Glutamatergic neuron (in vitro differentiated cells): ENCODE results near the gene SUB1. TPM values are rescaled to one million over a fixed set of nuclear protein-coding genes. Genes with fewer than 3 reads are reported as not detected.

ENCODE experiments used
- DNase-seq: peaks from one replicate; pipeline ENCODE4 v3.0.0; 2022
- H3K27ac Mint-ChIP-seq: one replicate; pipeline ENCODE4 v1.8.0; 2020; ENCODE audit warnings: mild to moderate bottlenecking, mixed read lengths, inconsistent platforms; ENCODE audit not compliant: unreplicated experiment
- H3K27me3 Mint-ChIP-seq: one replicate; pipeline ENCODE4 v1.8.0; 2020; ENCODE audit warnings: mild to moderate bottlenecking, moderate library complexity, mixed read lengths, inconsistent platforms; ENCODE audit not compliant: unreplicated experiment
- H3K36me3 Mint-ChIP-seq: one replicate; pipeline ENCODE4 v1.8.0; 2020; ENCODE audit warnings: mild to moderate bottlenecking, mixed read lengths, inconsistent platforms; ENCODE audit not compliant: unreplicated experiment
- H3K4me1 Mint-ChIP-seq: one replicate; pipeline ENCODE4 v1.8.0; 2020; ENCODE audit warnings: mild to moderate bottlenecking, low read depth, mixed read lengths, inconsistent platforms; ENCODE audit not compliant: unreplicated experiment
- H3K4me3 Mint-ChIP-seq: one replicate; pipeline ENCODE4 v1.8.0; 2020; ENCODE audit warnings: mild to moderate bottlenecking, mixed read lengths, inconsistent platforms; ENCODE audit not compliant: unreplicated experiment
- H3K9me3 Mint-ChIP-seq: one replicate; pipeline ENCODE4 v1.8.0; 2020; ENCODE audit warnings: mild to moderate bottlenecking, moderate library complexity, mixed read lengths, inconsistent platforms; ENCODE audit not compliant: unreplicated experiment
- CTCF ChIP-seq: fragments of 200-600 bp; sonication (generic); IDR thresholded peaks from one replicate; pipeline ENCODE4 v1.5.0; 2021; ENCODE audit not compliant: partially characterized antibody, unreplicated experiment
- total RNA-seq: library from RNA; stranded (reverse); fragmentation: NEBNext Ultra II Directional; extraction: Animal tissue kit (Norgen Biotek cat#: 25700); gene quantifications from one replicate; pipeline ENCODE4 v1.2.1, GENCODE V29; 2021; ENCODE audit not compliant: unreplicated experiment

The SUB1 gene
- total RNA-seq, 1 donor from 2014 or later, result 172 TPM

DNA sequence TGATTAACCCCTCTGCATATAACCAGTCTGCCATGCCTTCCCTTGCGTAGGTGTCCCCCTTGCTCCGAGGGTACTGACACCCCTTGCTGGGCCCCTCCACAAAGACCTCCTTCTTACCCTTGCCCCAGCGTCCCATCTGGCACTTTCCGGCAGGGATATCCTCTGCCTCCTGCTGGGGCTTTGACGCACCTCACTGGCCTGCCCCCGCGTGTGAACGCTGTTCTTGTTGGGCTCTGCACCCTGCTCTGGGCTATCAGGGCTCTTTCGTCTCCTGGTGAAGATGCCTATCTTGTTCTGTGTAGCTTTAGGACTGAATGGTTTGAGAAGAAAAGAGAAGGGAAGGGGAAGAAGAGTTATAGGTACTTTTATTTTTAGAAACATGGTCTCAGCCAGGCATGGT lies 53.0 kb downstream of the SUB1 start:
- Mint-ChIP-seq H3K27ac (no peak overlapping the region), H3K4me3 (no peak overlapping the region), H3K4me1 (no peaks in the 10 kb centered on the region), H3K27me3 (peaks cover 9% of the 10 kb centered on the region), H3K9me3 (peaks cover 4% of the 10 kb centered on the region), H3K36me3 (no peaks in the 10 kb centered on the region)
- TF ChIP-seq CTCF, result no peak
- DNase-seq, result no peak

DNA sequence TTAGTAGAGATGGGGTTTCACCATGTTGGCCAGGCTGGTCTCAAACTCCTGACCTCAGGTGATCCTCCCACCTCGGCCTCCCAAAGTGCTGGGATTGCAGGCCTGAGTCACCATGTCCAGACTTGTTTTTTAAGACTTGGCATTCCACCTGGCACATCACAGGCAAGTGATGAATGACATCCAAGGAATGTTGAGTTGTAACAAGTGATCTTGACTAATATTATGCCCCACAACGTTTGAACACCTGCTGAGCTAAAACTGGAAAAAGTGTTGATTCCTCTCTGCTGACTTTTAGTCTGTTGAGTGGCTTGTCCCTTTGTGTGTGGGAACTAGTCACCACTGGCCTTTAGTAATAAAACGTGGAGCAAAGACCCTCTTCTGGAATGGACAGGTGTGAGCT lies 54.6 kb downstream of the SUB1 start:
- Mint-ChIP-seq H3K27me3 (peaks cover 9% of the 10 kb centered on the region), H3K4me3 (no peak overlapping the region), H3K9me3 (peaks cover 4% of the 10 kb centered on the region), H3K4me1 (no peaks in the 10 kb centered on the region), H3K36me3 (no peaks in the 10 kb centered on the region), H3K27ac (no peak overlapping the region)
- TF ChIP-seq CTCF, result no peak
- no peak for DNase-seq

DNA sequence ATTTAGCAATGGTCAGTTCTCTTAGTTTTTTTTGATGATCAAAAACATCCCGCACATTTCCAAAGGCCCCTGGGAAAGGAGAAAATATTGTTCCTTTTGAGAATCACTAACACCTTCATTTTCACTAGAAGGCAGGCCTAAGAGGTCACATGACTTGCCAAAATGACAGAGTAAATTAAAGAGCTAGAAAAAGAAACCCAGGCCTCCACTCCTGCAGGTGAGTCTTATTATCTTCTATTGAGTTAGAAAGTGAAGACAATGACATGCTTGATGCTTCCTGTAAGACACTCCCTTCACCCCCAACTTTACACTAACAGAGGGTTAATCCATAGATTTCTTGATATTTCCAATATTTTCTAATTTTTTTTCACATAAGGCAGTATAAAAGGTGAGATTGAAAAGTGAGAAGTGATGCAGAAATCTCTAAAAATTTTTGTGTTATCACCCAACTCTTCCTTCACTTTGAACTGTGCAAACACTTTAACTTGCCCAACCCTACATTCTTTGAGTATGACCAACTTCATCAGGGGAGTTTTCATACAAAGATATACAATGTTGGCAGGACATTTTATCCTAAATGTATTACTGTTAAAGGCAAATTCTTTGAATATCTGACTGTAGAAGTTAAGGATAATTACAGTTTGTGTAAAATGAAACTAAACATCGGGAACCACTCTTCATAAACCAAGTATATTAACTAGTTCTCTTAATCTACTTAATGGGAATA lies 57.1 kb downstream of the SUB1 start:
- no peak overlapping the region for H3K4me3 Mint-ChIP-seq

GRCh38 chr5:32645246-32645645 lies 59.9 kb downstream of the SUB1 start:
- Mint-ChIP-seq H3K27me3 (no peaks in the 10 kb centered on the region), H3K4me1 (no peaks in the 10 kb centered on the region), H3K9me3 (peaks cover 1% of the 10 kb centered on the region), H3K27ac (no peak overlapping the region), H3K4me3 (no peak overlapping the region), H3K36me3 (no peaks in the 10 kb centered on the region)
- no peak for DNase-seq
- TF ChIP-seq CTCF, result no peak

More for the DNA sequence above, 57.1 kb downstream of the SUB1 start:
- Mint-ChIP-seq H3K27me3 (peaks cover 6% of the 10 kb centered on the region), H3K36me3 (no peaks in the 10 kb centered on the region), H3K4me1 (no peaks in the 10 kb centered on the region), H3K27ac (no peak overlapping the region), H3K9me3 (peaks cover 5% of the 10 kb centered on the region)
- TF ChIP-seq CTCF, result no peak
- no peak for DNase-seq
